Esophagus muscularis mucosa (tissue), 4 donors: ENCODE data around the gene AFAP1L2. TPM values are rescaled to one million over a fixed set of nuclear protein-coding genes. Genes with fewer than 3 reads are reported as not detected.

ENCODE experiments used
- DNase-seq: peaks from one replicate; pipeline ENCODE4 v3.0.0-alpha.2; 2017; ENCODE audit errors: extremely low spot score
- H3K27ac ChIP-seq, 4 donors: fragments of 200-600 bp; sonication (generic); replicated peaks in 1 of 4; 1 replicate in 3 of 4; 2 replicates in 1 of 4; pipeline ENCODE4 v1.5.1; 2016 to 2019; ENCODE audit warnings: mild to moderate bottlenecking in 1 of 4
- H3K27me3 ChIP-seq, 4 donors: fragments of 200-600 bp; sonication (generic); one replicate each; pipeline versions ENCODE4 v1.5.1 to v1.6.0; 2016 to 2019
- H3K36me3 ChIP-seq, 4 donors: fragments of 200-600 bp; sonication (generic); one replicate each; pipeline ENCODE4 v1.5.1; 2016 to 2019
- H3K4me1 ChIP-seq, 4 donors: fragments of 200-600 bp; sonication (generic); one replicate each; pipeline ENCODE4 v1.5.1; 2016 to 2019
- H3K4me3 ChIP-seq, 4 donors: fragments of 200-600 bp; sonication (generic); 1 replicate in 2 of 4; 2 replicates in 2 of 4; pipeline ENCODE4 v1.5.1; 2016 to 2019; ENCODE audit warnings: mild to moderate bottlenecking in 4 of 4, moderate library complexity in 1 of 4
- H3K9me3 ChIP-seq, 4 donors: fragments of 200-600 bp; sonication (generic); 1 replicate in 3 of 4; 2 replicates in 1 of 4; pipeline ENCODE4 v1.5.1; 2016 to 2019
- CTCF ChIP-seq, 3 experiments: fragments of 200-600 bp in 2 of 3; fragments of 450-650 bp in 1 of 3; sonication (generic) in 2 of 3; IDR thresholded peaks; one replicate each; pipeline ENCODE4 v1.5.1; 2017 to 2019; ENCODE audit warnings: antibody characterized with exemption in 3 of 3, mild to moderate bottlenecking in 2 of 3, moderate library complexity in 1 of 3
- EP300 ChIP-seq: sonication (generic); formaldehyde crosslinking; IDR thresholded peaks from one replicate; pipeline ENCODE4 v1.6.1; 2017; ENCODE audit warnings: antibody characterized with exemption
- POLR2A ChIP-seq: fragments of 450-650 bp; IDR thresholded peaks from one replicate; pipeline ENCODE4 v1.6.1; 2017; ENCODE audit warnings: antibody characterized with exemption, moderate library complexity, mild to moderate bottlenecking, low read depth
- POLR2AphosphoS5 ChIP-seq, 2 donors: sonication (generic); formaldehyde crosslinking; IDR thresholded peaks; one replicate each; pipeline ENCODE4 v1.6.1; 2017; ENCODE audit warnings: antibody characterized with exemption in 2 of 2
- WGBS: methylation state at CpG from one replicate; pipeline ENCODE4 v1.1.5; 2018; 5-methylcytosine and 5-hydroxymethylcytosine counted together
- intact Hi-C: fragments of 100-400 bp; cut with DNase I; formaldehyde crosslinking; loops from one replicate; pipeline ENCODE4 v1.15.1; 2023
- total RNA-seq, 4 donors: library from RNA; depleted of rRNA; stranded (reverse); fragments of >200 nt; gene quantifications; one replicate each; pipeline versions ENCODE4 v1.1.0 to v1.2.1, GENCODE V29; 2016

Gene AFAP1L2
- total RNA-seq, 4 donors from 2014 or later: 18.5 to 23.2 (median 19.9) TPM

- intact Hi-C loops: no loop called here
- Histone ChIP-seq H3K4me1 (no peaks in the 10 kb centered on the region), H3K27me3 (peaks cover 0 to 7% (median 0%) of the 10 kb centered on the region in 4 donors), H3K9me3 (no peaks in the 10 kb centered on the region), H3K4me3 (no peak overlapping the region), H3K27ac (no peak overlapping the region), H3K36me3 (no peaks in the 10 kb centered on the region)
- 93% methylated on average over 5 of the region's 5 CpGs for WGBS
- TF ChIP-seq EP300: no peak
- TF ChIP-seq POLR2AphosphoS5 (IDR thresholded peaks at IDR 0.05): no peak
- no peak for TF ChIP-seq POLR2A
- no peak for TF ChIP-seq CTCF (IDR thresholded peaks at IDR 0.05)
- no peak for DNase-seq
These were observed 152.2 kb downstream of the AFAP1L2 start for GRCh38 chr10:114252092-114252491.

GRCh38 chr10:114250716-114251115 is 153.6 kb downstream of the AFAP1L2 start:
- Histone ChIP-seq H3K4me3 (no peak overlapping the region), H3K9me3 (no peaks in the 10 kb centered on the region), H3K27me3 (peaks cover 0 to 7% (median 0%) of the 10 kb centered on the region in 4 donors), H3K4me1 (no peaks in the 10 kb centered on the region), H3K27ac (no peak overlapping the region), H3K36me3 (no peaks in the 10 kb centered on the region)
- TF ChIP-seq CTCF (IDR thresholded peaks at IDR 0.05): no peak
- TF ChIP-seq POLR2A: no peak
- TF ChIP-seq EP300: no peak
- no peak for TF ChIP-seq POLR2AphosphoS5 (IDR thresholded peaks at IDR 0.05)
- no peak for DNase-seq
- WGBS: 100% methylated on average over 1 of the region's 1 CpG
- intact Hi-C loops: no loop called here

- Histone ChIP-seq H3K9me3 (no peaks in the 10 kb centered on the region), H3K4me3 (no peak overlapping the region), H3K4me1 (no peaks in the 10 kb centered on the region), H3K36me3 (no peaks in the 10 kb centered on the region), H3K27me3 (peaks cover 0 to 7% (median 0%) of the 10 kb centered on the region in 4 donors), H3K27ac (no peak overlapping the region)
- DNase-seq: no peak
- WGBS: 86% methylated on average over 6 of the region's 6 CpGs
- intact Hi-C loops: no loop called here
- TF ChIP-seq CTCF (IDR thresholded peaks at IDR 0.05) (no peak), POLR2A (no peak), EP300 (no peak), POLR2AphosphoS5 (IDR thresholded peaks at IDR 0.05) (no peak)
These were observed 154.1 kb downstream of the AFAP1L2 start for GRCh38 chr10:114250236-114250635.

GRCh38 chr10:114246679-114247305 is 157.5 kb downstream of the AFAP1L2 start:
- Histone ChIP-seq H3K27me3 (peaks cover 0 to 32% (median 0%) of the 10 kb centered on the region in 4 donors), H3K4me3 (no peak overlapping the region), H3K9me3 (no peaks in the 10 kb centered on the region), H3K36me3 (no peaks in the 10 kb centered on the region), H3K27ac (no peak overlapping the region), H3K4me1 (no peaks in the 10 kb centered on the region)
- 84% methylated on average over 7 of the region's 7 CpGs for WGBS
- no peak for TF ChIP-seq POLR2A
- TF ChIP-seq EP300: no peak
- no peak for TF ChIP-seq POLR2AphosphoS5 (IDR thresholded peaks at IDR 0.05)
- TF ChIP-seq CTCF (IDR thresholded peaks at IDR 0.05): no peak
- DNase-seq: no peak
- intact Hi-C loops: no loop called here
